GM12891 (cell line): ENCODE measurements around the gene FBXO22.

ENCODE experiments used
- DNase-seq: peaks from one replicate; pipeline ENCODE4 v3.0.0; 2011; ENCODE audit warnings: low spot score; ENCODE audit not compliant: insufficient read length
- FAIRE-seq: peaks from 2 replicates; lab custom pipeline; 2011; peaks lifted over from hg19 to GRCh38; lab: Jason Lieb, UNC
- PAX5 ChIP-seq: IDR thresholded peaks from 2 replicates; pipeline ENCODE4 v1.6.1; 2011; ENCODE audit warnings: low read length, moderate library complexity, mild to moderate bottlenecking; ENCODE audit not compliant: insufficient read depth, severe bottlenecking
- POLR2A ChIP-seq: IDR thresholded peaks from 2 replicates; pipeline ENCODE4 v1.6.1; 2011; ENCODE audit warnings: low read depth, low read length, control low read depth
- POLR2AphosphoS5 ChIP-seq: IDR thresholded peaks from 2 replicates; pipeline ENCODE4 v1.6.1; 2011; ENCODE audit warnings: low read depth, low read length, control low read depth
- POU2F2 ChIP-seq: IDR thresholded peaks from 2 replicates; pipeline ENCODE4 v1.6.1; 2011; ENCODE audit warnings: low read depth, mild to moderate bottlenecking, control low read depth, low read length, moderate library complexity
- SPI1 ChIP-seq: IDR thresholded peaks from 2 replicates; pipeline ENCODE4 v1.6.1; 2011; ENCODE audit warnings: low read depth, low read length, control low read depth
- TAF1 ChIP-seq: IDR thresholded peaks from 2 replicates; pipeline ENCODE4 v1.6.1; 2011; ENCODE audit warnings: low read depth, low read length, control low read depth

Gene FBXO22

DNA sequence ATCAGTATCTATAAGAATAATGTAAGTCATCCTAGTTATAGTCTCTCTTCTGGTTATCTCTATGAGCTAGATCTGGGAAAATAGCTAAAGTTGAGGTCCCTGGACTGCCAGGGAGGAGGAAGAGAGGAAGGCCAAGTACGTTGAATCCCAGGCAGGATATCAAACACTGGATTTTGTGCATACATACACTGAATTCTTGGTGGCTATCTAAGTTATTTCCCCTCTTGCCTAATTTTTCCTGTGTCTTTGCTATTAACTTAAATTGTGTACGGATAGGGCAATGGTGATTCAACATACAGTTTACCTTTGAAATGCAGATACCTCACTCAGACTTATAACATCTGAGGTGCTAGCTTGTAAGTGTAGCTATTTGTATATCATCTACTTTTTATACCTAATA lies 27.2 kb downstream of the FBXO22 start:
- TF ChIP-seq SPI1, result no peak
- no peak for TF ChIP-seq POU2F2
- TF ChIP-seq POLR2AphosphoS5, result no peak
- TF ChIP-seq PAX5, result no peak
- TF ChIP-seq POLR2A, result no peak
- DNase-seq (no peak), FAIRE-seq (peak; percentile 38)

- FAIRE-seq, result no peak
- no peak for DNase-seq
- TF ChIP-seq SPI1 (no peak), TAF1 (no peak), POLR2AphosphoS5 (no peak), POLR2A (no peak), PAX5 (no peak), POU2F2 (no peak)
Measured at GRCh38 chr15:75942464-75942863, 38.8 kb downstream of the FBXO22 start.

DNA sequence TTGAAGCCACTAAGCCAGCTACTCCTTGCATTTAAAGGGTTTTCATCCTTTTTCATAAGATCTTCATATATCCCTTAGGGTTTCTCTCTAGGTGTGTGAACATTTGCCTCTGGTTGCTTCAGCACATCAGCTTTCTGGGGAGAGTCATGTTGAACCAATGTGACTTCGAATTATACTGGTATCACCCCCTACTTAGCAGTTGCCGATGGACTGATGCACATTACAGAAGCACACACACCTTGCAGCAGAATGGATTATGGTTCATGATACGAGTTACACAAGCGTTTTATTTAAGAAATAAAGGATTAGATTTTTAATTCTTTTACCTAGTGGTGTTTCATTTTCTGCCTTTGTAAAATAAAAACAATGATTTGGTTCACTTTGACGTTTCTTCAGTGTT lies 39.6 kb downstream of the FBXO22 start:
- DNase-seq (no peak), FAIRE-seq (no peak)
- no peak for TF ChIP-seq POU2F2
- TF ChIP-seq PAX5, result no peak
- TF ChIP-seq POLR2A, result no peak
- TF ChIP-seq TAF1, result no peak
- no peak for TF ChIP-seq POLR2AphosphoS5
- TF ChIP-seq SPI1, result no peak

GRCh38 chr15:75943713-75944215 lies 40.1 kb downstream of the FBXO22 start:
- no peak for DNase-seq
- TF ChIP-seq PAX5, result no peak
- TF ChIP-seq SPI1, result no peak
- TF ChIP-seq POLR2AphosphoS5, result no peak
- TF ChIP-seq TAF1, result no peak
- no peak for TF ChIP-seq POU2F2
- TF ChIP-seq POLR2A, result no peak
- FAIRE-seq, result no peak

DNA sequence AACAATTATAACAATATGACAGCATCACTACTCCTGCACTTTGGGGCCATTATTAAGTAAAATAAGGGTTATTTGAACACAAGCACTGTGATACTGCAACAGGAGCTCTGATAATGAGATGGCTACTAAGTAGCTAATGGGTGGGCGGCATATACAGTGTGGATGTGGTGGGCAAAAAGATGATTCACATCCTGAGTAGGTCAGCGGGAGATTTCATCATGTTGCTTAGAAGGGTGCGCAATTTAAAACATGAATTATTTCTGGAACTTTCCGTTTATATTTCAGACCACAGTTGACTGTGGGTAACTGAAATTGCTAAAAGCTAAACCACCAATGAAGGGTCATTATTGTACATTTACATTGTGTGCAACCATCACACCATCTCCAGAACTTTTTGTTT lies 42.3 kb downstream of the FBXO22 start:
- TF ChIP-seq TAF1 (no peak), POLR2AphosphoS5 (no peak), SPI1 (no peak), PAX5 (no peak), POLR2A (no peak), POU2F2 (no peak)
- no peak for DNase-seq

DNA sequence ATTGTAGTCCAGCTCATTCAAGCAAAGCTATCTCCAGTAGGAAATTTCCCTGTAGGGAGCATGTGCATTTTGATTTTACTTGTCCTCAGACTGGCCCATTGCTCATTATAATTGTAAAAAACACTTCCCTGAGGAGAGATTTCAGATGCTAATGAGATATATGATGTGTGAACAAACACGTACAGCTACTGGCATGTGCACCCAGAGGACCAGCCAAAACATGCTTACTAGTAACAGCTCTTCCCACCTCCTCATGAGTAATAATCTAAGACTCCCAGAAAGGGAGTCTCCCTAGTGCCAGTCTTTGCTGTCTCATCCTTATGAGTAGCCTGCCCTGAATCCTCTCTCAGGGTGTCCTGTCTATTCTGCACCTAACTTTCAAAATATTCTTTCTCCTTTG lies 43.4 kb downstream of the FBXO22 start:
- FAIRE-seq (no peak), DNase-seq (no peak)
- no peak for TF ChIP-seq POLR2AphosphoS5
- TF ChIP-seq PAX5, result no peak
- TF ChIP-seq POU2F2, result no peak
- TF ChIP-seq POLR2A, result no peak
- no peak for TF ChIP-seq TAF1
- no peak for TF ChIP-seq SPI1

More for the DNA sequence above, 42.3 kb downstream of the FBXO22 start:
- FAIRE-seq, result peak; percentile 51

DNA sequence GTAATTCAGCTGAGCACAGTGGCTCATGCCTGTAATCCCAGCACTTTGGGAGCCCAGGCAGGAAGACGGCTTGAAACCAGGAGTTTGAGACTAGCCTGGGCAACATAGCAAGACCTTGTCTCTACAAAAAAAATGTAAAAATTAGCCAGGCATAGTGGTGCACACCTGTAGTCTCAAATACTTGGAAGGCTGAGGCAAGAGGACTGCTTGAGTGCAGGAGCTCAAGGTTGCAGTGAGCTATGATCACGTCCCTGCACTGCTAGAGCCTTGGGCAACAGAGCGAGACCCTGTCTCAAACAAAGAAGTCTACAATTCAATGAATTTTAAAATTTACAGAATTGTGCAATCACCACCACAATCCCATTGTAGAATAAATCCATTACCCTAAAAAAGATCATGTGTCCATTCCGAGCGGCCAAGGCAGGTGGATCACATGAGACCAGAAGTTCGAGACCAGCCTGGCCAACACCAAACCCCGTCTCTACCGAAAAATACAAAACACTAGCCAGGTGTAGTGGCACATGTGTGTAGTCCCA lies 45.2 kb downstream of the FBXO22 start:
- no peak for DNase-seq
- TF ChIP-seq PAX5 (no peak), POU2F2 (no peak), SPI1 (no peak), POLR2AphosphoS5 (no peak), TAF1 (no peak), POLR2A (no peak)
- FAIRE-seq, result no peak

DNA sequence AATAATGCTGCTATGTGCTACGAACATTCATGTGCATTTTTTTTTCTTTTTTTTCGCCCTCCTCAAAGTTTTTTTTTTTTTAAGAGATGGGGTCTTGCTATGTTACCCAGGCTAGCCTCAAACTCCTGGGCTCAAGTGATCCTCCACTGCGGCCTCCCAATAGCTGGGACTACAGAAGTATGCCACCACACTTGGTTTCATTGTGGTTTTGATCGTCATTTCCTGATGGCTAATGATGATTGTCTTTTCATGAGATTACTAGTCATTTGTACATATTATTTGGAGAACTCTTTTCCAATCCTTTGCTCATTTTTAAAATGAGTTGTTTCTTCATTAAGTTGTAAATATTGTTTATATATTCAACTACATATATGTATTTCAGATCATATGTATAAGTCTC lies 48.8 kb downstream of the FBXO22 start:
- FAIRE-seq (no peak), DNase-seq (no peak)
- no peak for TF ChIP-seq PAX5
- no peak for TF ChIP-seq POU2F2
- TF ChIP-seq POLR2AphosphoS5, result no peak
- TF ChIP-seq TAF1, result no peak
- no peak for TF ChIP-seq POLR2A
- no peak for TF ChIP-seq SPI1

DNA sequence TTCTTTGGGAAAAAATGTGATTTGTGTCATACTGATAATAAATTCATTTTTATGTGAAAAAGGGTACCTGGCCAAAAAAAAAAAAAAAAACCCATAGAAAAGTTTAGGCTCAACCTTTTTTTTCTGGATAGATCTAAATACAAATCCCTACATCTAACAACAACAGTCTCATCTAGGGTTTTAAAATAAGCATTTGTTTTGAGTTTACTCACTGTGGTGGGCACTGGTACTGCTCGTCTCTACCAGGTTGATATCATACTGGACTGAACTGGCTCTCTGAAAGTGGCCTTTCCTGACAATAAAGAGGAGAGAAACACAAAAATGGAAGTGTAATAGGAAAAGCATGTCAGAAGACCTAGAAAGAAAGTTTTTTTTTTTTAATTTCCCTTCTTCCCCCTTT lies 52.0 kb downstream of the FBXO22 start:
- no peak for DNase-seq
- FAIRE-seq, result no peak
- TF ChIP-seq PAX5 (no peak), POU2F2 (no peak), TAF1 (no peak), SPI1 (no peak), POLR2AphosphoS5 (no peak), POLR2A (no peak)

GRCh38 chr15:75961331-75961730 lies 57.7 kb downstream of the FBXO22 start:
- TF ChIP-seq POU2F2 (no peak), POLR2A (no peak), PAX5 (no peak), SPI1 (no peak), TAF1 (no peak), POLR2AphosphoS5 (no peak)
- DNase-seq (no peak), FAIRE-seq (no peak)
